AG04450 (cell line): ENCODE data around the gene SPAG16. TPM values are rescaled to one million over a fixed set of nuclear protein-coding genes. Genes with fewer than 3 reads are reported as not detected.
"Not testable (repeated sequence)": the region's sequence is repeated elsewhere in the genome, so short reads cannot be mapped to it uniquely, and the experiment has no call there.

Experiments used
- CTCF ChIA-PET: fragments of 300-600, 350-600 bp; formaldehyde crosslinking; extraction: SDS; loops from one replicate; lab custom pipeline; 2022; ENCODE audit warnings: antibody characterized with exemption, inconsistent platforms; lab: Charles Lee
- POLR2A ChIA-PET: fragments of 350-600 bp; formaldehyde crosslinking; extraction: SDS; loops from one replicate; lab custom pipeline; 2021; ENCODE audit warnings: antibody characterized with exemption, inconsistent platforms; lab: Yijun Ruan, JAX
- DNase-seq: peaks from one replicate; pipeline ENCODE4 v3.0.0-alpha.2; 2011; ENCODE audit warnings: low read depth, low spot score
- H3K27ac ChIP-seq: one replicate; pipeline ENCODE4 v1.5.1; 2012; ENCODE audit warnings: low read depth, low read length, control low read depth
- H3K27me3 ChIP-seq: one replicate; pipeline ENCODE4 v1.6.0; 2012; ENCODE audit warnings: low read length; ENCODE audit not compliant: control insufficient read depth, insufficient read depth
- H3K4me3 ChIP-seq: 2 replicates; pipeline ENCODE4 v1.5.1; 2011; ENCODE audit warnings: mild to moderate bottlenecking, low read depth, low read length, control low read depth
- H3K9me3 ChIP-seq: 2 replicates; pipeline ENCODE4 v1.5.1; 2012; ENCODE audit warnings: low read length; ENCODE audit not compliant: control insufficient read depth, insufficient read depth
- polyA plus RNA-seq: library from polyadenylated mRNA; depleted of rRNA; stranded (reverse); fragments of >200 nt; gene quantifications from 2 replicates; pipeline ENCODE4 v1.2.3, GENCODE V29; 2011
- TF ChIP-seq, protein P1 (sequence below): IDR thresholded peaks from 2 replicates; pipeline ENCODE4 v1.5.1; 2011; ENCODE audit warnings: low read depth, low read length, control low read depth, inconsistent platforms

SPAG16 gene
- polyA plus RNA-seq, 1 experiment = 28.1 TPM

DNA sequence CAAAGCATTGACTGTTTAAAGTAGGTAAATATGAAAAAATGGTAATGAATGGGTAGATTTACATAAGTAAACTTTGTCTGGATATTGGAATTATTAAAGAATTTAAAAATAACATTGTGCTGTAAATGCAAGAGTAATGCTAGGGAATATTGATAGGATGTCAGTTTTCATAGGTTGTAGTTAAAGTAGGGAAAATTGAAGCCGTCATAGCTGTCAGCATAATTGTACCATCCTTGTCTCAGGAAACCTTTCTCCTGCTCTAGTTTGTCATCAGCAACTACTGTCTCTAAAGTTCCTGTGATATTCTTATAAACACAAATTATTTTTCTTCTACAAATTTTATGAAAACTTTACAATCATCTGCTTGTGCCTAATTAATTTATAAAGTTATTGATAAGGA lies 10.1 kb upstream of the SPAG16 start:
- ChIA-PET POLR2A (no interaction called here), CTCF (no interaction called here)
- Histone ChIP-seq H3K27me3 (no peaks in the 10 kb centered on the region), H3K9me3 (peaks cover 5% of the 10 kb centered on the region), H3K27ac (no peak overlapping the region), H3K4me3 (no peak overlapping the region)
- no peak for DNase-seq
- TF ChIP-seq, protein P1, sequence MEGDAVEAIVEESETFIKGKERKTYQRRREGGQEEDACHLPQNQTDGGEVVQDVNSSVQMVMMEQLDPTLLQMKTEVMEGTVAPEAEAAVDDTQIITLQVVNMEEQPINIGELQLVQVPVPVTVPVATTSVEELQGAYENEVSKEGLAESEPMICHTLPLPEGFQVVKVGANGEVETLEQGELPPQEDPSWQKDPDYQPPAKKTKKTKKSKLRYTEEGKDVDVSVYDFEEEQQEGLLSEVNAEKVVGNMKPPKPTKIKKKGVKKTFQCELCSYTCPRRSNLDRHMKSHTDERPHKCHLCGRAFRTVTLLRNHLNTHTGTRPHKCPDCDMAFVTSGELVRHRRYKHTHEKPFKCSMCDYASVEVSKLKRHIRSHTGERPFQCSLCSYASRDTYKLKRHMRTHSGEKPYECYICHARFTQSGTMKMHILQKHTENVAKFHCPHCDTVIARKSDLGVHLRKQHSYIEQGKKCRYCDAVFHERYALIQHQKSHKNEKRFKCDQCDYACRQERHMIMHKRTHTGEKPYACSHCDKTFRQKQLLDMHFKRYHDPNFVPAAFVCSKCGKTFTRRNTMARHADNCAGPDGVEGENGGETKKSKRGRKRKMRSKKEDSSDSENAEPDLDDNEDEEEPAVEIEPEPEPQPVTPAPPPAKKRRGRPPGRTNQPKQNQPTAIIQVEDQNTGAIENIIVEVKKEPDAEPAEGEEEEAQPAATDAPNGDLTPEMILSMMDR = no peak

DNA sequence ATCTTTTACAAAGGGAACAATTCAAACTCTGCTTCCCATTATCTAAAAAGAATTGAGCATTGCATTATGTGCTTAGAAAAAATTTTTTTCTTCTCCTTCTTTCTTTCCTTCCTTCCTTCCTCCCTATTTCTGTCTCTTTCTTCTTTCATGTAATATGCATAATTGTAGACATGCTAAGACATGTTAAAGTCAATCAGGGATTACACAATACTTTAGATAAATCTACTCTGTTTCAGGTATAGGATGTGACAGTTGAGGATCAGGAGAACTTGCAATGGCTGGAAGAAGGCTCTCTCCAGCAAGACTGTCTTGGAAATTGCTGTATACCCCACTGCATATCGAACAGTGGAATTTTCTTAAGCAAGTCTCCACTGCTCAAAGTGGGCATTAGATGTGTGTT lies 9.0 kb upstream of the SPAG16 start:
- CTCF ChIA-PET = no interaction called here

DNA sequence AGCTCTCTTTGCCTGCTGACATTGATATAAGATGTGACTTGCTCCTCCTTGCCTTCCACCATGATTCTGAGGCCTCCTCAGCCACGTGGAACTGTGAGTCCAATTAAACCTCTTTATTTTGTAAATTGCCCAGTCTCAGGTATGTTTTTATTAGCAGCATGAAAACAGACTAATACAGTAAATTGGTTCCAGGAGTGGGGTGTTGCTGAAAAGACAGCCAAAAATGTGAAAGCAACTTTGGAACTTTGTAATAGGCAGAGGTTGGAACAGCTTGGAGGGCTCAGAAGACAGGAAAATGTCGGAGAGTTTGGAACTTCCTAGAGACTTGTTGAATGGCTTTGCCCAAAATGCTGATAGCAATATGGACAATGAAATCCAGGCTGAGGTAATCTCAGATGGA lies 7.1 kb upstream of the SPAG16 start:
- H3K27me3 ChIP-seq, H3K9me3 ChIP-seq, POLR2A ChIA-PET, H3K4me3 ChIP-seq, CTCF ChIA-PET, H3K27ac ChIP-seq, DNase-seq: not testable (repeated sequence)

More for the DNA sequence above, 9.0 kb upstream of the SPAG16 start:
- POLR2A ChIA-PET = no interaction called here
- Histone ChIP-seq H3K4me3 (no peak overlapping the region), H3K27ac (no peak overlapping the region), H3K9me3 (peaks cover 5% of the 10 kb centered on the region), H3K27me3 (no peaks in the 10 kb centered on the region)
- DNase-seq = no peak
- TF ChIP-seq, protein P1 = no peak

DNA sequence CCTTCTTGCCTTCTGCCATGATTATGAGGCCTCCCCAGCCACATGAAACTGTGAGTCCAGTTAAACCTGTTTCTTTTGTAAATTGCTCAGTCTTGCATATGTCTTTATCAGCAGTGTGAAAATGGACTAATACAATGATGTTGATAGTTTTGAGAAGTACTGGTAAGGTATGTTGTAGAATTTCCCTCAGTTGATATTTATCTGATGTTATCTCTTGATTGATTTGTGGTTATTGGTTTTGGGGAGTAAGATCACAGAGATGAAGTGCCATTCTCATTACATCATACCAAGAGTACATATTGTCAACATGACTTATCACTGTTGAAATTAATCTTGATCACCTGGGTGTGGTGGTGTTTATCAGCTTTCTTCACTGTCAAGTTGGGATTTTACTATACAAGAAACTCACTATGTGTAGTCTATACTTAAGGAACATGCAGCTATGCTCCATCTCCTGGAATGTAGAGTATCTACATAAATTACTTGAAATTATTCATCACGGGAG lies 5.1 kb upstream of the SPAG16 start:
- no peak overlapping the region for H3K27ac ChIP-seq
- DNase-seq = no peak
- no peak overlapping the region for H3K4me3 ChIP-seq
- no peaks in the 10 kb centered on the region for H3K27me3 ChIP-seq
- CTCF ChIA-PET = interaction anchor here (0.6 kb wide), 1 partner anchor 1991 kb away, joined by 3 read pairs; no protein-coding TSS in a partner anchor
- TF ChIP-seq, protein P1 = no peak
- peaks cover 5% of the 10 kb centered on the region for H3K9me3 ChIP-seq
- POLR2A ChIA-PET = no interaction called here

DNA sequence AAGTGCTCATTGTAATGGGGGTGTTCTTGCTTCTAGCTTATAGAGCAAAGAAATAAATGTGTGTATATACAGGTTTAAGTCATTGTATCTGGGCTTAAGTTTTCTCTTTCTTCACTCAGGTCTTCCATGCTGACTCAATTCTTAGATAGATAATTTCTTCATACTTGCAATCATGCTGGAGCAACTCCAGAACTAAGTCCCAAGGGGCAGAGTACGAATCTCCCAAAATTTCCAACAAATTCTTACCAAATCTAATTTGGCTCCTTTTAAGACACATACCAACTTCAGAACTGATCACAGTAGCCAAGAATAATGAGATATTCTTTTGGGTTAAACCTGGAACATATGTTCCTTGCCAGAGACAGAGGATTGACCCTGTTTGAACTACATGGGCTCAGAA lies 4.3 kb upstream of the SPAG16 start:
- no peak for DNase-seq
- ChIA-PET POLR2A (no interaction called here), CTCF (no interaction called here)
- Histone ChIP-seq H3K27ac (no peak overlapping the region), H3K4me3 (no peak overlapping the region), H3K9me3 (peaks cover 5% of the 10 kb centered on the region), H3K27me3 (no peaks in the 10 kb centered on the region)
- TF ChIP-seq, protein P1 = no peak

DNA sequence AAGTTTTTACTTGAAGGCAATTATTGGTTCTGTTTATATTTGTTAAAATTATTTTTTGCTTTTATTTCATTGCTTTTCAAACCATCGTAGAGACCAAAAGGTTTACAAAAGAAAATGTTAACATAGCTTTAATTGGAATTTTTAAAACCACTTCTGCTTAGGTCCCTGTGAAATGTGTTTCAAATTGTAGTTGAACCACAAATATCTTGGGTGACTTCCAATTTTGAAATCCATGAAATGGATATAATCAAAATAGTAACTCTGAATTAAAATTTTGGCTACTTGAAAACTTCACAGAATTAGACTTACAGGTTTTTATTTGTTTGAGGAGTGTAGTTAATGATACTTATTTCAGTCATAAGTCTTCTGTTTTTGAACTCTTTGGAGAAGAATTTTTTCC lies 3.1 kb upstream of the SPAG16 start:
- no peak overlapping the region for H3K27ac ChIP-seq
- peaks cover 5% of the 10 kb centered on the region for H3K9me3 ChIP-seq
- TF ChIP-seq, protein P1 = no peak
- no peaks in the 10 kb centered on the region for H3K27me3 ChIP-seq
- DNase-seq = no peak
- ChIA-PET CTCF (no interaction called here), POLR2A (no interaction called here)
- no peak overlapping the region for H3K4me3 ChIP-seq
